ENCODE results near the gene MAP4K4.

DNA sequence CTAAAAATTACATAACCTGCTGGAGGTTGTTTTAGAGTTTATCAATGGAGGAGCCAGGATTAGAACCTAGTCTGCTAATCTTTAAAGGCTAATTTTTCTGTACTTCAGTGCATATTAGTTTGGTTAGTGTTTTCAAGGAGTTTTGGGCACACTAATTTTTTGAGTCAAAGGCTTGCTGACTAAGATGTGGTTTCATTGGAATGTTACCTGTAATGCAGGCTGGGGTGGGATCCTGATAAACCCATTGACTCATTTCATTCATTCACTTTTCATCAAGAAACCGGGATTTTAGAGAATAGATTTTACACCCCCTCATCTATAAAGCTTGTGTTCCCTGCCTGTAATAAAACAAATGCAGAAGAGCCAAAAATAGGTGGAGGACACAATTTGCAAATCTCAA, 202.4 kb downstream of the MAP4K4 start:
- TF ChIP-seq, protein P1, sequence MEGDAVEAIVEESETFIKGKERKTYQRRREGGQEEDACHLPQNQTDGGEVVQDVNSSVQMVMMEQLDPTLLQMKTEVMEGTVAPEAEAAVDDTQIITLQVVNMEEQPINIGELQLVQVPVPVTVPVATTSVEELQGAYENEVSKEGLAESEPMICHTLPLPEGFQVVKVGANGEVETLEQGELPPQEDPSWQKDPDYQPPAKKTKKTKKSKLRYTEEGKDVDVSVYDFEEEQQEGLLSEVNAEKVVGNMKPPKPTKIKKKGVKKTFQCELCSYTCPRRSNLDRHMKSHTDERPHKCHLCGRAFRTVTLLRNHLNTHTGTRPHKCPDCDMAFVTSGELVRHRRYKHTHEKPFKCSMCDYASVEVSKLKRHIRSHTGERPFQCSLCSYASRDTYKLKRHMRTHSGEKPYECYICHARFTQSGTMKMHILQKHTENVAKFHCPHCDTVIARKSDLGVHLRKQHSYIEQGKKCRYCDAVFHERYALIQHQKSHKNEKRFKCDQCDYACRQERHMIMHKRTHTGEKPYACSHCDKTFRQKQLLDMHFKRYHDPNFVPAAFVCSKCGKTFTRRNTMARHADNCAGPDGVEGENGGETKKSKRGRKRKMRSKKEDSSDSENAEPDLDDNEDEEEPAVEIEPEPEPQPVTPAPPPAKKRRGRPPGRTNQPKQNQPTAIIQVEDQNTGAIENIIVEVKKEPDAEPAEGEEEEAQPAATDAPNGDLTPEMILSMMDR (IDR thresholded peaks at IDR 0.05; ENCODE audit: low read length) = no peak
- no peak for TF ChIP-seq EZH2phosphoT487 (IDR thresholded peaks at IDR 0.05; ENCODE audit: low read length)
